HepG2 (cell line): ENCODE results near the gene HDAC5. TPM values are rescaled to one million over a fixed set of nuclear protein-coding genes. Genes with fewer than 3 reads are reported as not detected.

Experiments
- ATM ChIP-seq: fragments of 450-650 bp; IDR thresholded peaks from 2 replicates; pipeline ENCODE4 v1.7.1; 2017; ENCODE audit warnings: mild to moderate bottlenecking, borderline replicate concordance
- CBX5 ChIP-seq: sonication (generic); formaldehyde crosslinking; IDR thresholded peaks from 2 replicates; pipeline ENCODE4 v1.4.0; 2020; ENCODE audit warnings: missing genetic modification reagents, borderline replicate concordance
- FOXA3 ChIP-seq: IDR thresholded peaks from 2 replicates; pipeline ENCODE4 v1.6.1; 2016; ENCODE audit warnings: missing genetic modification reagents, missing compliant biosample characterization
- GABPA ChIP-seq, 2 experiments: IDR thresholded peaks; 2 replicates each; pipeline ENCODE4 v1.6.1; 2011 to 2016; ENCODE audit warnings: low read depth in 2 of 2, low read length in 1 of 2, missing biosample characterization in 1 of 2, missing genetic modification characterization in 1 of 2
- GATAD2A ChIP-seq: IDR thresholded peaks from 2 replicates; pipeline ENCODE4 v1.6.1; 2016
- HNRNPH1 ChIP-seq: fragments of 200-400 bp; formaldehyde crosslinking; optimal IDR thresholded peaks from 2 replicates; pipeline ENCODE3; 2017; ENCODE audit warnings: mild to moderate bottlenecking, low read depth, low read length
- HOXA5 ChIP-seq: sonication (generic); formaldehyde crosslinking; IDR thresholded peaks from 2 replicates; pipeline ENCODE4 v1.4.0; 2020; ENCODE audit warnings: missing genetic modification reagents
- KAT2B ChIP-seq: fragments of 150-350 bp; IDR thresholded peaks from 2 replicates; pipeline ENCODE4 v1.6.1; 2014; ENCODE audit warnings: low read depth, low read length, borderline replicate concordance
- MAF1 ChIP-seq: sonication (generic); formaldehyde crosslinking; IDR thresholded peaks from 2 replicates; pipeline ENCODE4 v1.5.0; 2020; ENCODE audit warnings: missing genetic modification reagents, borderline replicate concordance
- MIER2 ChIP-seq: IDR thresholded peaks from 2 replicates; pipeline ENCODE4 v1.6.1; 2016; ENCODE audit warnings: missing biosample characterization, missing genetic modification reagents
- NRL ChIP-seq: sonication (generic); formaldehyde crosslinking; IDR thresholded peaks from 2 replicates; pipeline ENCODE4 v1.5.0; 2020; ENCODE audit warnings: missing genetic modification reagents, mild to moderate bottlenecking, moderate library complexity, borderline replicate concordance
- RBAK ChIP-seq: sonication (generic); formaldehyde crosslinking; IDR thresholded peaks from 2 replicates; pipeline ENCODE4 v1.5.1; 2020; ENCODE audit warnings: mild to moderate bottlenecking, missing genetic modification reagents
- SMAD1 ChIP-seq: sonication (generic); formaldehyde crosslinking; IDR thresholded peaks from 2 replicates; pipeline ENCODE4 v1.4.0; 2020; ENCODE audit warnings: missing genetic modification reagents, low read depth, mild to moderate bottlenecking, borderline replicate concordance
- SOX13 ChIP-seq, 3 experiments: fragments of 450-650 bp in 1 of 3; sonication (generic) in 1 of 3; formaldehyde crosslinking in 1 of 3; IDR thresholded peaks in 2 of 3; conservative IDR thresholded peaks in 1 of 3; 2 replicates each; pipeline versions ENCODE4 v1.5.0 to v1.6.1; 2016 to 2020; ENCODE audit warnings: antibody characterized with exemption in 1 of 3, mild to moderate bottlenecking in 1 of 3, missing compliant biosample characterization in 1 of 3, missing genetic modification reagents in 1 of 3, moderate library complexity in 1 of 3
- ZFYVE20 ChIP-seq: sonication (generic); formaldehyde crosslinking; IDR thresholded peaks from 2 replicates; pipeline ENCODE4 v1.8.0; 2023; ENCODE audit warnings: low read depth, mild to moderate bottlenecking, moderate library complexity, missing genetic modification reagents, borderline replicate concordance
- ZMAT3 ChIP-seq: sonication (generic); formaldehyde crosslinking; conservative IDR thresholded peaks from 2 replicates; pipeline ENCODE4 v1.7.0; 2021; ENCODE audit warnings: missing genetic modification reagents
- ZNF253 ChIP-seq: sonication (generic); formaldehyde crosslinking; IDR thresholded peaks from 2 replicates; pipeline ENCODE4 v1.8.0; 2022; ENCODE audit warnings: mild to moderate bottlenecking, missing genetic modification reagents, borderline replicate concordance
- ZNF441 ChIP-seq: sonication (generic); formaldehyde crosslinking; IDR thresholded peaks from 2 replicates; pipeline ENCODE4 v1.7.0; 2021; ENCODE audit warnings: missing genetic modification reagents, borderline replicate concordance
- ZNF468 ChIP-seq: sonication (generic); formaldehyde crosslinking; IDR thresholded peaks from 2 replicates; pipeline ENCODE4 v1.8.0; 2022; ENCODE audit warnings: mild to moderate bottlenecking, moderate library complexity, missing genetic modification reagents
- ZNF570 ChIP-seq: sonication (generic); formaldehyde crosslinking; IDR thresholded peaks from 2 replicates; pipeline ENCODE4 v1.4.0; 2020; ENCODE audit warnings: mild to moderate bottlenecking, missing genetic modification reagents, borderline replicate concordance
- ZNF572 ChIP-seq: sonication (generic); formaldehyde crosslinking; IDR thresholded peaks from 2 replicates; pipeline ENCODE4 v1.5.1; 2020; ENCODE audit warnings: mild to moderate bottlenecking, missing genetic modification reagents
- ZNF598 ChIP-seq: sonication (generic); formaldehyde crosslinking; IDR thresholded peaks from 2 replicates; pipeline ENCODE4 v1.5.1; 2020; ENCODE audit warnings: mild to moderate bottlenecking, missing genetic modification reagents, borderline replicate concordance
- ZNF7 ChIP-seq: IDR thresholded peaks from 2 replicates; pipeline ENCODE4 v1.6.1; 2016; ENCODE audit warnings: missing biosample characterization, missing genetic modification reagents
- ZNF768 ChIP-seq: sonication (generic); formaldehyde crosslinking; IDR thresholded peaks from 2 replicates; pipeline ENCODE4 v1.4.0; 2020; ENCODE audit warnings: missing genetic modification reagents
- ZZZ3 ChIP-seq: sonication (generic); formaldehyde crosslinking; IDR thresholded peaks from 2 replicates; pipeline ENCODE4 v1.4.0; 2020; ENCODE audit warnings: missing genetic modification reagents, mild to moderate bottlenecking, borderline replicate concordance
- polyA plus RNA-seq, 8 experiments: library from polyadenylated mRNA; depleted of rRNA in 3 of 8; stranded (reverse) in 7 of 8; unstranded in 1 of 8; fragments of >200 nt; fragmentation: Illumina TruSeq in 4 of 8; extraction: Trizol in 4 of 8; gene quantifications; 2 replicates each; pipeline versions ENCODE4 v1.2.1 to v1.2.3, GENCODE V29; 2011 to 2016; ENCODE audit warnings: low read depth in 4 of 8, missing spikeins in 1 of 8, mixed read lengths in 1 of 8; ENCODE audit not compliant: insufficient read depth in 1 of 8
- total RNA-seq, 5 experiments: library from RNA; depleted of rRNA; stranded (reverse); fragments of >200 nt; fragmentation: Illumina TruSeq; extraction: Trizol; gene quantifications; 2 replicates each; pipeline ENCODE4 v1.2.3, GENCODE V29; 2016; ENCODE audit warnings: low read depth in 1 of 5
- TF ChIP-seq, protein P1 (sequence below): sonication (generic); formaldehyde crosslinking; IDR thresholded peaks from 2 replicates; pipeline ENCODE4 v1.4.0; 2020; ENCODE audit warnings: missing genetic modification reagents
- TF ChIP-seq, protein P2 (sequence below): sonication (generic); formaldehyde crosslinking; conservative IDR thresholded peaks from 2 replicates; pipeline ENCODE4 v1.4.0; 2020; ENCODE audit warnings: missing genetic modification reagents

Gene HDAC5
- total and polyA plus RNA-seq, 2 of the 13 experiments (the other 11 are each of a cell fraction or from before 2014, with no cell fraction given) = 46.4 to 85.4 TPM

GRCh38 chr17:44076716-44077594, 46.5 kb downstream of the HDAC5 start (continued):
- TF ChIP-seq SOX13 (IDR thresholded peaks at IDR 0.05) = no peak
- no peak for TF ChIP-seq SOX13 (CRISPR knock-in tag; conservative IDR thresholded peaks at IDR 0.05 in 1 of 2, IDR thresholded peaks at IDR 0.05 in 1 of 2)
- TF ChIP-seq, protein P1, sequence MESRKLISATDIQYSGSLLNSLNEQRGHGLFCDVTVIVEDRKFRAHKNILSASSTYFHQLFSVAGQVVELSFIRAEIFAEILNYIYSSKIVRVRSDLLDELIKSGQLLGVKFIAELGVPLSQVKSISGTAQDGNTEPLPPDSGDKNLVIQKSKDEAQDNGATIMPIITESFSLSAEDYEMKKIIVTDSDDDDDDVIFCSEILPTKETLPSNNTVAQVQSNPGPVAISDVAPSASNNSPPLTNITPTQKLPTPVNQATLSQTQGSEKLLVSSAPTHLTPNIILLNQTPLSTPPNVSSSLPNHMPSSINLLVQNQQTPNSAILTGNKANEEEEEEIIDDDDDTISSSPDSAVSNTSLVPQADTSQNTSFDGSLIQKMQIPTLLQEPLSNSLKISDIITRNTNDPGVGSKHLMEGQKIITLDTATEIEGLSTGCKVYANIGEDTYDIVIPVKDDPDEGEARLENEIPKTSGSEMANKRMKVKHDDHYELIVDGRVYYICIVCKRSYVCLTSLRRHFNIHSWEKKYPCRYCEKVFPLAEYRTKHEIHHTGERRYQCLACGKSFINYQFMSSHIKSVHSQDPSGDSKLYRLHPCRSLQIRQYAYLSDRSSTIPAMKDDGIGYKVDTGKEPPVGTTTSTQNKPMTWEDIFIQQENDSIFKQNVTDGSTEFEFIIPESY (CRISPR knock-in tag) = 0 out of 2 replicates have a peak, but pooled peaks have one; percentile 9
- peak; percentile 55 for TF ChIP-seq FOXA3 (CRISPR knock-in tag)
- TF ChIP-seq ZNF572 (CRISPR knock-in tag) = no peak
- TF ChIP-seq CBX5 (CRISPR knock-in tag) = no peak
- peak; percentile 57; the same call in 1 of the 2 replicates for TF ChIP-seq ZNF768
- no peak for TF ChIP-seq ZZZ3 (CRISPR knock-in tag)
- no peak for TF ChIP-seq ZNF7 (CRISPR knock-in tag)
- TF ChIP-seq ZMAT3 (CRISPR knock-in tag) = no peak
- TF ChIP-seq ATM = no peak
- TF ChIP-seq ZNF468 (CRISPR knock-in tag) = no peak
- TF ChIP-seq HNRNPH1 = no peak
- TF ChIP-seq HOXA5 (CRISPR knock-in tag) = 0 out of 2 replicates have a peak, but pooled peaks have one; percentile 71
- TF ChIP-seq, protein P2, sequence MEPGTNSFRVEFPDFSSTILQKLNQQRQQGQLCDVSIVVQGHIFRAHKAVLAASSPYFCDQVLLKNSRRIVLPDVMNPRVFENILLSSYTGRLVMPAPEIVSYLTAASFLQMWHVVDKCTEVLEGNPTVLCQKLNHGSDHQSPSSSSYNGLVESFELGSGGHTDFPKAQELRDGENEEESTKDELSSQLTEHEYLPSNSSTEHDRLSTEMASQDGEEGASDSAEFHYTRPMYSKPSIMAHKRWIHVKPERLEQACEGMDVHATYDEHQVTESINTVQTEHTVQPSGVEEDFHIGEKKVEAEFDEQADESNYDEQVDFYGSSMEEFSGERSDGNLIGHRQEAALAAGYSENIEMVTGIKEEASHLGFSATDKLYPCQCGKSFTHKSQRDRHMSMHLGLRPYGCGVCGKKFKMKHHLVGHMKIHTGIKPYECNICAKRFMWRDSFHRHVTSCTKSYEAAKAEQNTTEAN = no peak
- TF ChIP-seq ZNF598 (CRISPR knock-in tag) = no peak
- no peak for TF ChIP-seq ZNF441 (CRISPR knock-in tag)
- no peak for TF ChIP-seq MAF1 (CRISPR knock-in tag)
- no peak for TF ChIP-seq GABPA (IDR thresholded peaks at IDR 0.05; ENCODE audit: low read depth, low read length)
- TF ChIP-seq GABPA (CRISPR knock-in tag; IDR thresholded peaks at IDR 0.05; ENCODE audit: low read depth) = no peak
- TF ChIP-seq NRL (CRISPR knock-in tag) = no peak
- TF ChIP-seq GATAD2A (CRISPR knock-in tag) = no peak; the same call in 1 of the 2 replicates
- no peak for TF ChIP-seq MIER2 (CRISPR knock-in tag)
- TF ChIP-seq RBAK (CRISPR knock-in tag) = no peak
- no peak for TF ChIP-seq ZFYVE20 (CRISPR knock-in tag)
- no peak for TF ChIP-seq KAT2B
- no peak for TF ChIP-seq ZNF253 (CRISPR knock-in tag)
- no peak for TF ChIP-seq SMAD1 (CRISPR knock-in tag)
- TF ChIP-seq ZNF570 (CRISPR knock-in tag) = no peak
